GM19455 (cell line): ENCODE measurements around the gene TAS1R2.

Experiments used
- ATAC-seq: cut with Tn5 transposase; IDR thresholded peaks from one replicate; pipeline ENCODE4 v1.9.1; 2021; ENCODE audit not compliant: unreplicated experiment

Gene TAS1R2

GRCh38 chr1:18823438-18823837 is 36.0 kb downstream of the TAS1R2 start:
- ATAC-seq, result no peak

- ATAC-seq, result no peak
Observed at GRCh38 chr1:18820791-18821641, 38.4 kb downstream of the TAS1R2 start.

GRCh38 chr1:18819986-18820790 is 39.3 kb downstream of the TAS1R2 start:
- ATAC-seq, result no peak

GRCh38 chr1:18819203-18819602 is 40.3 kb downstream of the TAS1R2 start:
- ATAC-seq, result no peak

- no peak for ATAC-seq
Observed at GRCh38 chr1:18817795-18818435, 41.5 kb downstream of the TAS1R2 start.

GRCh38 chr1:18817316-18817715 is 42.1 kb downstream of the TAS1R2 start:
- no peak for ATAC-seq

- ATAC-seq, result no peak
Observed at GRCh38 chr1:18816808-18817207, 42.7 kb downstream of the TAS1R2 start.

- ATAC-seq, result no peak
Observed at GRCh38 chr1:18814874-18815531, 44.5 kb downstream of the TAS1R2 start.

- ATAC-seq, result no peak
Observed at GRCh38 chr1:18814425-18814824, 45.0 kb downstream of the TAS1R2 start.

GRCh38 chr1:18812453-18812939 is 47.0 kb downstream of the TAS1R2 start:
- no peak for ATAC-seq

GRCh38 chr1:18811733-18812452 is 47.6 kb downstream of the TAS1R2 start:
- ATAC-seq, result no peak

GRCh38 chr1:18809953-18810899 is 49.2 kb downstream of the TAS1R2 start:
- no peak for ATAC-seq

- no peak for ATAC-seq
Observed at GRCh38 chr1:18808550-18808949, 50.9 kb downstream of the TAS1R2 start.

- no peak for ATAC-seq
Observed at GRCh38 chr1:18807334-18808063, 52.0 kb downstream of the TAS1R2 start.

GRCh38 chr1:18805925-18806849 is 53.3 kb downstream of the TAS1R2 start:
- no peak for ATAC-seq

GRCh38 chr1:18805150-18805879 is 54.1 kb downstream of the TAS1R2 start:
- ATAC-seq, result no peak

- ATAC-seq, result no peak
Observed at GRCh38 chr1:18803851-18804250, 55.6 kb downstream of the TAS1R2 start.
